HepG2 (cell line): ENCODE measurements around the gene TCF3. TPM values are rescaled to one million over a fixed set of nuclear protein-coding genes. Genes with fewer than 3 reads are reported as not detected.

ENCODE experiments used
- CBFB ChIP-seq: sonication (generic); formaldehyde crosslinking; IDR thresholded peaks from 2 replicates; pipeline ENCODE4 v1.4.0; 2020; ENCODE audit warnings: missing genetic modification reagents
- HIVEP1 ChIP-seq: sonication (generic); formaldehyde crosslinking; IDR thresholded peaks from 2 replicates; pipeline ENCODE4 v1.4.0; 2020; ENCODE audit warnings: mild to moderate bottlenecking, missing genetic modification reagents
- HNF4G ChIP-seq, 2 experiments: sonication (generic) in 1 of 2; formaldehyde crosslinking in 1 of 2; IDR thresholded peaks; 2 replicates each; pipeline versions ENCODE4 v1.4.0 to v1.6.1; 2011 to 2020; ENCODE audit warnings: borderline replicate concordance in 2 of 2, low read depth in 2 of 2, mild to moderate bottlenecking in 2 of 2, low read length in 1 of 2, missing genetic modification reagents in 1 of 2, moderate library complexity in 1 of 2
- HOMEZ ChIP-seq: IDR thresholded peaks from 2 replicates; pipeline ENCODE4 v1.6.1; 2016; ENCODE audit warnings: low read depth
- IRF1 ChIP-seq: sonication (generic); formaldehyde crosslinking; IDR thresholded peaks from 2 replicates; pipeline ENCODE4 v1.4.0; 2020; ENCODE audit warnings: low read depth, mild to moderate bottlenecking, missing genetic modification reagents
- KAT2B ChIP-seq: fragments of 150-350 bp; IDR thresholded peaks from 2 replicates; pipeline ENCODE4 v1.6.1; 2014; ENCODE audit warnings: low read depth, low read length, borderline replicate concordance
- KLF12 ChIP-seq: sonication (generic); formaldehyde crosslinking; IDR thresholded peaks from 2 replicates; pipeline ENCODE4 v1.4.0; 2020; ENCODE audit warnings: missing genetic modification reagents, borderline replicate concordance
- MEIS2 ChIP-seq: sonication (generic); formaldehyde crosslinking; IDR thresholded peaks from 2 replicates; pipeline ENCODE4 v1.9.0; 2021; ENCODE audit warnings: mild to moderate bottlenecking, missing genetic modification reagents
- NFE2L2 ChIP-seq: fragments of 150-350 bp; IDR thresholded peaks from 2 replicates; pipeline ENCODE4 v1.6.1; 2014; ENCODE audit warnings: low read length
- NR2F1 ChIP-seq, 2 experiments: fragments of 450-650 bp in 1 of 2; formaldehyde crosslinking in 1 of 2; IDR thresholded peaks; 2 replicates each; pipeline versions ENCODE4 v1.5.0 to v1.6.1; 2016 to 2020; ENCODE audit warnings: mild to moderate bottlenecking in 1 of 2, missing compliant biosample characterization in 1 of 2, missing genetic modification reagents in 1 of 2, moderate library complexity in 1 of 2
- NR2F6 ChIP-seq, 2 experiments: IDR thresholded peaks; 2 replicates each; pipeline ENCODE4 v1.6.1; 2016; ENCODE audit warnings: antibody characterized with exemption in 1 of 2, mild to moderate bottlenecking in 1 of 2
- TFE3 ChIP-seq: IDR thresholded peaks from 2 replicates; pipeline ENCODE4 v1.6.1; 2016
- TGIF2 ChIP-seq: IDR thresholded peaks from 2 replicates; pipeline ENCODE4 v1.6.1; 2016; ENCODE audit warnings: control low read depth, missing compliant biosample characterization
- TRAFD1 ChIP-seq: sonication (generic); formaldehyde crosslinking; IDR thresholded peaks from 2 replicates; pipeline ENCODE4 v1.5.1; 2020; ENCODE audit warnings: missing genetic modification reagents, mild to moderate bottlenecking, borderline replicate concordance
- ZBTB37 ChIP-seq: sonication (generic); formaldehyde crosslinking; IDR thresholded peaks from 2 replicates; pipeline ENCODE4 v1.4.0; 2020; ENCODE audit warnings: mild to moderate bottlenecking, missing genetic modification reagents
- ZNF513 ChIP-seq: sonication (generic); formaldehyde crosslinking; conservative IDR thresholded peaks from 2 replicates; pipeline ENCODE4 v1.5.0; 2020; ENCODE audit warnings: missing genetic modification reagents
- ZNF543 ChIP-seq: sonication (generic); formaldehyde crosslinking; IDR thresholded peaks from 2 replicates; pipeline ENCODE4 v1.4.0; 2020; ENCODE audit warnings: mild to moderate bottlenecking, missing genetic modification reagents
- ZNF773 ChIP-seq: sonication (generic); formaldehyde crosslinking; IDR thresholded peaks from 2 replicates; pipeline ENCODE4 v1.4.0; 2020; ENCODE audit warnings: missing genetic modification reagents, borderline replicate concordance
- ZNF839 ChIP-seq: sonication (generic); formaldehyde crosslinking; IDR thresholded peaks from 2 replicates; pipeline ENCODE4 v1.4.0; 2020; ENCODE audit warnings: missing genetic modification reagents, mild to moderate bottlenecking, borderline replicate concordance
- polyA plus RNA-seq, 8 experiments: library from polyadenylated mRNA; depleted of rRNA in 3 of 8; stranded (reverse) in 7 of 8; unstranded in 1 of 8; fragments of >200 nt; fragmentation: Illumina TruSeq in 4 of 8; extraction: Trizol in 4 of 8; gene quantifications; 2 replicates each; pipeline versions ENCODE4 v1.2.1 to v1.2.3, GENCODE V29; 2011 to 2016; ENCODE audit warnings: low read depth in 4 of 8, missing spikeins in 1 of 8, mixed read lengths in 1 of 8; ENCODE audit not compliant: insufficient read depth in 1 of 8
- total RNA-seq, 5 experiments: library from RNA; depleted of rRNA; stranded (reverse); fragments of >200 nt; fragmentation: Illumina TruSeq; extraction: Trizol; gene quantifications; 2 replicates each; pipeline ENCODE4 v1.2.3, GENCODE V29; 2016; ENCODE audit warnings: low read depth in 1 of 5

Gene TCF3
- total and polyA plus RNA-seq, 2 of the 13 experiments (the other 11 are each of a cell fraction or from before 2014, with no cell fraction given), result 51.4 to 53.2 TPM

- peak; percentile 95 for TF ChIP-seq KLF12 (CRISPR knock-in tag)
- no peak for TF ChIP-seq ZNF773 (CRISPR knock-in tag)
- TF ChIP-seq NR2F1 (CRISPR knock-in tag; IDR thresholded peaks at IDR 0.05), result no peak
- no peak for TF ChIP-seq NFE2L2
- no peak for TF ChIP-seq ZBTB37 (CRISPR knock-in tag)
- TF ChIP-seq HNF4G (IDR thresholded peaks at IDR 0.05; ENCODE audit: borderline replicate concordance, low read depth, low read length), result no peak
- TF ChIP-seq HNF4G (CRISPR knock-in tag; IDR thresholded peaks at IDR 0.05; ENCODE audit: borderline replicate concordance, low read depth), result no peak
- TF ChIP-seq CBFB, result peak; percentile 94
- TF ChIP-seq ZNF839 (CRISPR knock-in tag), result no peak
- TF ChIP-seq TGIF2 (CRISPR knock-in tag), result no peak; the same call in 1 of the 2 replicates
- no peak for TF ChIP-seq TRAFD1
- no peak for TF ChIP-seq HOMEZ (CRISPR knock-in tag)
- 0 out of 2 replicates have a peak, but pooled peaks have one; percentile 43 for TF ChIP-seq HIVEP1 (CRISPR knock-in tag)
- no peak for TF ChIP-seq IRF1 (CRISPR knock-in tag)
- no peak for TF ChIP-seq ZNF543 (CRISPR knock-in tag)
- TF ChIP-seq ZNF513, result no peak
- TF ChIP-seq KAT2B, result no peak
- TF ChIP-seq MEIS2, result peak; percentile 78
- no peak for TF ChIP-seq NR2F6 (IDR thresholded peaks at IDR 0.05)
- 0 out of 2 replicates have a peak, but pooled peaks have one; percentile 17 for TF ChIP-seq NR2F6 (CRISPR knock-in tag; IDR thresholded peaks at IDR 0.05)
- TF ChIP-seq TFE3 (CRISPR knock-in tag), result no peak
Measured at GRCh38 chr19:1652471-1653299, at the start of gene TCF3 (continued).
